HEK293 (cell line): Measurements from ENCODE around the gene ANAPC2.

Experiments used
- BCL11A ChIP-seq: fragments of 450-650 bp; formaldehyde crosslinking; IDR thresholded peaks from 2 replicates; pipeline ENCODE4 v1.5.1; 2016; ENCODE audit warnings: low read depth, missing biosample characterization, missing genetic modification characterization
- CTCF ChIP-seq: fragments of 450-650 bp; formaldehyde crosslinking; IDR thresholded peaks from 2 replicates; pipeline ENCODE4 v1.5.1; 2016; ENCODE audit warnings: missing biosample characterization, missing genetic modification characterization
- EGR2 ChIP-seq: fragments of 450-650 bp; formaldehyde crosslinking; IDR thresholded peaks from 2 replicates; pipeline ENCODE4 v1.5.1; 2016; ENCODE audit warnings: low read depth, missing biosample characterization, missing genetic modification characterization
- GLI4 ChIP-seq: fragments of 450-650 bp; formaldehyde crosslinking; IDR thresholded peaks from 2 replicates; pipeline ENCODE4 v1.5.1; 2016; ENCODE audit warnings: missing biosample characterization, missing genetic modification characterization
- KLF1 ChIP-seq: fragments of 450-650 bp; formaldehyde crosslinking; IDR thresholded peaks from 2 replicates; pipeline ENCODE4 v1.5.1; 2016; ENCODE audit warnings: missing biosample characterization, missing genetic modification characterization
- KLF16 ChIP-seq: fragments of 450-650 bp; formaldehyde crosslinking; IDR thresholded peaks from 2 replicates; pipeline ENCODE4 v1.5.1; 2017; ENCODE audit warnings: missing biosample characterization, missing genetic modification characterization
- REST ChIP-seq: fragments of 450-650 bp; formaldehyde crosslinking; IDR thresholded peaks from 2 replicates; pipeline ENCODE4 v1.5.1; 2016; ENCODE audit warnings: missing biosample characterization, missing genetic modification characterization
- SCRT1 ChIP-seq: fragments of 450-650 bp; formaldehyde crosslinking; IDR thresholded peaks from 2 replicates; pipeline ENCODE4 v1.5.1; 2016; ENCODE audit warnings: missing biosample characterization, missing genetic modification characterization, borderline replicate concordance
- SETDB1 ChIP-seq: IDR thresholded peaks from one replicate; pipeline ENCODE4 v1.6.1; 2017; ENCODE audit warnings: mild to moderate bottlenecking, low read length, moderate library complexity, mixed read lengths; ENCODE audit not compliant: insufficient read length
- SP3 ChIP-seq: fragments of 450-650 bp; formaldehyde crosslinking; IDR thresholded peaks from 2 replicates; pipeline ENCODE4 v1.5.1; 2016; ENCODE audit warnings: missing biosample characterization, missing genetic modification characterization
- ZBTB7A ChIP-seq: fragments of 450-650 bp; formaldehyde crosslinking; IDR thresholded peaks from 2 replicates; pipeline ENCODE4 v1.5.1; 2016; ENCODE audit warnings: low read depth, missing biosample characterization, missing genetic modification characterization
- ZIC2 ChIP-seq: fragments of 450-650 bp; formaldehyde crosslinking; IDR thresholded peaks from 2 replicates; pipeline ENCODE4 v1.5.1; 2016; ENCODE audit warnings: missing biosample characterization, missing genetic modification characterization
- ZNF112 ChIP-seq: fragments of 450-650 bp; formaldehyde crosslinking; IDR thresholded peaks from 2 replicates; pipeline ENCODE4 v1.5.0; 2017; ENCODE audit warnings: missing biosample characterization, missing genetic modification characterization
- ZNF140 ChIP-seq: fragments of 450-650 bp; formaldehyde crosslinking; IDR thresholded peaks from 2 replicates; pipeline ENCODE4 v1.5.1; 2016; ENCODE audit warnings: missing biosample characterization, missing genetic modification characterization
- ZNF148 ChIP-seq: fragments of 450-650 bp; formaldehyde crosslinking; IDR thresholded peaks from 2 replicates; pipeline ENCODE4 v1.5.0; 2017; ENCODE audit warnings: missing biosample characterization, missing genetic modification characterization, borderline replicate concordance
- ZNF155 ChIP-seq: fragments of 450-650 bp; formaldehyde crosslinking; IDR thresholded peaks from 2 replicates; pipeline ENCODE4 v1.5.1; 2016; ENCODE audit warnings: missing biosample characterization, missing genetic modification characterization
- ZNF37A ChIP-seq: fragments of 450-650 bp; IDR thresholded peaks from 2 replicates; pipeline ENCODE4 v1.5.1; 2018; ENCODE audit warnings: missing biosample characterization, missing genetic modification characterization
- ZNF423 ChIP-seq: fragments of 450-650 bp; formaldehyde crosslinking; IDR thresholded peaks from 2 replicates; pipeline ENCODE4 v1.5.1; 2016; ENCODE audit warnings: missing biosample characterization, missing genetic modification characterization
- ZNF426 ChIP-seq: fragments of 450-650 bp; formaldehyde crosslinking; IDR thresholded peaks from 2 replicates; pipeline ENCODE4 v1.5.1; 2017; ENCODE audit warnings: missing biosample characterization, missing genetic modification characterization, mild to moderate bottlenecking, inconsistent platforms, moderate library complexity
- ZNF521 ChIP-seq: fragments of 450-650 bp; formaldehyde crosslinking; IDR thresholded peaks from 2 replicates; pipeline ENCODE4 v1.5.1; 2017; ENCODE audit warnings: missing biosample characterization, mild to moderate bottlenecking, missing genetic modification characterization
- ZNF544 ChIP-seq: fragments of 450-650 bp; formaldehyde crosslinking; IDR thresholded peaks from 2 replicates; pipeline ENCODE4 v1.5.0; 2017; ENCODE audit warnings: missing biosample characterization, missing genetic modification characterization
- ZNF555 ChIP-seq: fragments of 450-650 bp; formaldehyde crosslinking; conservative IDR thresholded peaks from 2 replicates; pipeline ENCODE4 v1.5.1; 2017; ENCODE audit warnings: missing biosample characterization, mild to moderate bottlenecking, missing genetic modification characterization, inconsistent platforms
- ZNF596 ChIP-seq: fragments of 450-650 bp; IDR thresholded peaks from 2 replicates; pipeline ENCODE4 v1.5.0; 2018; ENCODE audit warnings: missing biosample characterization, mild to moderate bottlenecking, missing genetic modification characterization, moderate library complexity
- ZNF621 ChIP-seq: fragments of 450-650 bp; formaldehyde crosslinking; IDR thresholded peaks from 2 replicates; pipeline ENCODE4 v1.5.1; 2017; ENCODE audit warnings: missing biosample characterization, missing genetic modification characterization
- ZNF639 ChIP-seq: fragments of 450-650 bp; formaldehyde crosslinking; IDR thresholded peaks from 2 replicates; pipeline ENCODE4 v1.5.1; 2016; ENCODE audit warnings: missing biosample characterization, missing genetic modification characterization
- ZNF654 ChIP-seq: fragments of 450-650 bp; formaldehyde crosslinking; IDR thresholded peaks from 2 replicates; pipeline ENCODE4 v1.5.1; 2016; ENCODE audit warnings: low read depth, missing biosample characterization, missing genetic modification characterization
- ZNF701 ChIP-seq: fragments of 450-650 bp; formaldehyde crosslinking; IDR thresholded peaks from 2 replicates; pipeline ENCODE4 v1.5.1; 2016; ENCODE audit warnings: missing biosample characterization, missing genetic modification characterization
- ZNF776 ChIP-seq: fragments of 450-650 bp; formaldehyde crosslinking; IDR thresholded peaks from 2 replicates; pipeline ENCODE4 v1.5.0; 2017; ENCODE audit warnings: missing biosample characterization, missing genetic modification characterization, borderline replicate concordance
- ZNF791 ChIP-seq: fragments of 450-650 bp; formaldehyde crosslinking; IDR thresholded peaks from 2 replicates; pipeline ENCODE4 v1.5.1; 2016; ENCODE audit warnings: missing biosample characterization, missing genetic modification characterization
- ZSCAN4 ChIP-seq: fragments of 450-650 bp; formaldehyde crosslinking; IDR thresholded peaks from 2 replicates; pipeline ENCODE4 v1.5.1; 2017; ENCODE audit warnings: missing biosample characterization, missing genetic modification characterization

Gene ANAPC2

GRCh38 chr9:137236238-137236935, 48.0 kb upstream of the ANAPC2 start (continued):
- TF ChIP-seq SCRT1: no peak
- peak; percentile 22; the same call in 1 of the 2 replicates for TF ChIP-seq REST
- peak; percentile 57 for TF ChIP-seq SP3 (tag by site-specific recombination)
- TF ChIP-seq ZNF596: no peak
- TF ChIP-seq ZNF140 (tag by site-specific recombination): no peak
- peak; percentile 99 for TF ChIP-seq CTCF
- TF ChIP-seq ZIC2 (tag by site-specific recombination): peak; percentile 95
- TF ChIP-seq ZNF37A (tag by site-specific recombination): no peak
- TF ChIP-seq ZNF654 (tag by site-specific recombination): no peak; the same call in 1 of the 2 replicates
- peak; percentile 97 for TF ChIP-seq KLF16 (tag by site-specific recombination)
- TF ChIP-seq ZNF521: no peak
- TF ChIP-seq ZNF155 (tag by site-specific recombination): no peak
- TF ChIP-seq ZNF701 (tag by site-specific recombination): no peak
- TF ChIP-seq KLF1 (tag by site-specific recombination): peak; percentile 68
- TF ChIP-seq ZNF639 (tag by site-specific recombination): 0 out of 2 replicates have a peak, but pooled peaks have one; percentile 31
- TF ChIP-seq ZNF544 (tag by site-specific recombination): no peak
- TF ChIP-seq ZNF791 (tag by site-specific recombination): no peak
- 0 out of 2 replicates have a peak, but pooled peaks have one; percentile 13 for TF ChIP-seq ZBTB7A (tag by site-specific recombination)
- TF ChIP-seq BCL11A (tag by site-specific recombination): no peak
- no peak; the same call in 1 of the 2 replicates for TF ChIP-seq GLI4 (tag by site-specific recombination)
- no peak for TF ChIP-seq ZNF776 (tag by site-specific recombination)
- no peak for TF ChIP-seq ZNF555 (tag by site-specific recombination)
- peak; percentile 79 for TF ChIP-seq EGR2 (tag by site-specific recombination)
- TF ChIP-seq ZNF112 (tag by site-specific recombination): no peak
- TF ChIP-seq ZSCAN4 (tag by site-specific recombination): no peak
- no peak for TF ChIP-seq ZNF621 (tag by site-specific recombination)
- peak; percentile 81 for TF ChIP-seq ZNF423 (tag by site-specific recombination)
- TF ChIP-seq SETDB1: no peak
- TF ChIP-seq ZNF426 (tag by site-specific recombination): no peak
- no peak for TF ChIP-seq ZNF148 (tag by site-specific recombination)
